A549 (cell line): ENCODE measurements around the gene ADGRG1. TPM values are rescaled to one million over a fixed set of nuclear protein-coding genes. Genes with fewer than 3 reads are reported as not detected.
A peak's percentile ranks its signal among the peaks of the same experiment; 100 is the strongest.

Experiments used
- ATAC-seq, 2 experiments: fragments of 200-7000 bp in 1 of 2; fragments of >200 bp in 1 of 2; cut with Nextera tagmentation in 1 of 2; cut with Tn5 transposase in 1 of 2; 3 replicates each; pipeline versions ENCODE4 v1.8.0 to v1.9.1; 2018 to 2020; ENCODE audit warnings: mild to moderate bottlenecking in 1 of 2, moderate library complexity in 1 of 2
- CTCF ChIA-PET: fragments of 300-600 bp; sonication (Branson Sonifier 250); formaldehyde crosslinking; extraction: SDS; loops from one replicate; lab custom pipeline; 2021; ENCODE audit warnings: antibody characterized with exemption, inconsistent platforms; lab: Yijun Ruan, JAX
- POLR2A ChIA-PET: fragments of 350-600 bp; formaldehyde crosslinking; extraction: SDS; loops from one replicate; lab custom pipeline; 2021; ENCODE audit warnings: antibody characterized with exemption, inconsistent platforms; lab: Yijun Ruan, JAX
- DNase-seq, 2 experiments: peaks; one replicate each; pipeline versions ENCODE4 v3.0.0 to v3.0.0-alpha.2; 2011 to 2016; ENCODE audit warnings: low read depth in 1 of 2, low spot score in 1 of 2
- FAIRE-seq: peaks from 2 replicates; lab custom pipeline; 2011; peaks lifted over from hg19 to GRCh38; lab: Jason Lieb, UNC
- H3K27ac ChIP-seq, 2 experiments: fragments of >200 bp; sonication (Bioruptor Twin); formaldehyde crosslinking; 3 replicates each; pipeline ENCODE4 v1.5.1; 2016 to 2017
- H3K4me1 ChIP-seq: fragments of >200 bp; sonication (Bioruptor Twin); formaldehyde crosslinking; 3 replicates; pipeline ENCODE4 v1.6.1; 2016
- H3K4me2 ChIP-seq: fragments of >200 bp; sonication (Bioruptor Twin); formaldehyde crosslinking; 3 replicates; pipeline ENCODE4 v1.6.1; 2016
- H3K4me3 ChIP-seq: fragments of >200 bp; sonication (Bioruptor Twin); formaldehyde crosslinking; 3 replicates; pipeline ENCODE4 v1.5.1; 2016
- H3K9me3 ChIP-seq: fragments of >200 bp; sonication (Bioruptor Twin); formaldehyde crosslinking; 3 replicates; pipeline ENCODE4 v1.6.1; 2016
- CEBPB ChIP-seq, 2 experiments: fragments of >200 bp in 1 of 2; sonication (Bioruptor Twin) in 1 of 2; formaldehyde crosslinking in 1 of 2; IDR thresholded peaks; 2 replicates each; pipeline ENCODE4 v1.6.1; 2012 to 2016
- EHF ChIP-seq: fragments of 250-450 bp; sonication (Bioruptor Pico); IDR thresholded peaks from 2 replicates; pipeline ENCODE4 v1.5.0; 2020; ENCODE audit warnings: mild to moderate bottlenecking
- FOSL2 ChIP-seq, 2 experiments: fragments of 450-650 bp in 1 of 2; fragments of >200 bp in 1 of 2; sonication (Bioruptor Twin) in 1 of 2; formaldehyde crosslinking; IDR thresholded peaks; 2 replicates each; pipeline versions ENCODE4 v1.5.0 to v1.6.1; 2016 to 2020; ENCODE audit warnings: mild to moderate bottlenecking in 1 of 2, moderate library complexity in 1 of 2
- FOXS1 ChIP-seq: fragments of 250-450 bp; sonication (Bioruptor Pico); IDR thresholded peaks from 2 replicates; pipeline ENCODE4 v1.5.0; 2020; ENCODE audit warnings: mild to moderate bottlenecking, moderate library complexity
- GATA3 ChIP-seq: IDR thresholded peaks from 2 replicates; pipeline ENCODE4 v1.6.1; 2012; ENCODE audit warnings: borderline replicate concordance
- HEYL ChIP-seq: fragments of 250-450 bp; sonication (Bioruptor Pico); IDR thresholded peaks from 2 replicates; pipeline ENCODE4 v1.8.0; 2021; ENCODE audit warnings: mild to moderate bottlenecking, moderate library complexity
- MAZ ChIP-seq: fragments of 150-350 bp; IDR thresholded peaks from 2 replicates; pipeline ENCODE4 v1.6.1; 2014; ENCODE audit warnings: antibody characterized with exemption, low read depth, low read length, borderline replicate concordance
- NPAS2 ChIP-seq: fragments of 250-450 bp; sonication (Bioruptor Pico); IDR thresholded peaks from 2 replicates; pipeline ENCODE4 v1.8.0; 2022; ENCODE audit warnings: mild to moderate bottlenecking, moderate library complexity, borderline replicate concordance
- ZC3H11A ChIP-seq: fragments of 450-650 bp; IDR thresholded peaks from 2 replicates; pipeline ENCODE4 v1.6.1; 2014; ENCODE audit warnings: antibody characterized with exemption, mild to moderate bottlenecking
- ZSCAN20 ChIP-seq: fragments of 250-450 bp; sonication (Bioruptor Pico); IDR thresholded peaks from 2 replicates; pipeline ENCODE4 v1.8.0; 2022; ENCODE audit warnings: mild to moderate bottlenecking, moderate library complexity
- WGBS: methylation state at CpG from one replicate; pipeline ENCODE4 v1.1.6; 2017; ENCODE audit errors: missing lambda C conversion rate; 5-methylcytosine and 5-hydroxymethylcytosine counted together
- polyA plus RNA-seq, 4 experiments: library from polyadenylated mRNA; depleted of rRNA in 3 of 4; stranded (reverse); fragments of >200 nt; fragmentation: RNase III in 1 of 4; extraction: RNeasy Plus Mini Kit Qiagen cat#74134 plus additional on column Dnase treatment in 1 of 4; gene quantifications; 2 replicates in 3 of 4; 3 replicates in 1 of 4; pipeline ENCODE4 v1.2.3, GENCODE V29; 2011 to 2017
- TF ChIP-seq, protein P1 (sequence below): IDR thresholded peaks from 2 replicates; pipeline ENCODE4 v1.6.1; 2012
- TF ChIP-seq, protein P2 (sequence below): fragments of 200-600 bp; sonication (generic); IDR thresholded peaks from 2 replicates; pipeline ENCODE4 v1.6.1; 2016; ENCODE audit warnings: antibody characterized with exemption, mild to moderate bottlenecking, moderate library complexity
- TF ChIP-seq, protein P3 (sequence below): fragments of 150-350 bp; IDR thresholded peaks from 2 replicates; pipeline ENCODE4 v1.6.1; 2014; ENCODE audit warnings: low read depth, mild to moderate bottlenecking, low read length
- TF ChIP-seq, protein P4 (sequence below): fragments of >200 bp; sonication (Bioruptor Twin); formaldehyde crosslinking; IDR thresholded peaks from 3 replicates; pipeline ENCODE4 v1.5.1; 2016
- TF ChIP-seq, protein P5 (sequence below): IDR thresholded peaks from 2 replicates; pipeline ENCODE4 v1.6.1; 2012

ADGRG1 gene
- polyA plus RNA-seq, 2 of the 4 experiments (the other 2 are of a cell fraction) = 28.3 to 142 TPM

DNA sequence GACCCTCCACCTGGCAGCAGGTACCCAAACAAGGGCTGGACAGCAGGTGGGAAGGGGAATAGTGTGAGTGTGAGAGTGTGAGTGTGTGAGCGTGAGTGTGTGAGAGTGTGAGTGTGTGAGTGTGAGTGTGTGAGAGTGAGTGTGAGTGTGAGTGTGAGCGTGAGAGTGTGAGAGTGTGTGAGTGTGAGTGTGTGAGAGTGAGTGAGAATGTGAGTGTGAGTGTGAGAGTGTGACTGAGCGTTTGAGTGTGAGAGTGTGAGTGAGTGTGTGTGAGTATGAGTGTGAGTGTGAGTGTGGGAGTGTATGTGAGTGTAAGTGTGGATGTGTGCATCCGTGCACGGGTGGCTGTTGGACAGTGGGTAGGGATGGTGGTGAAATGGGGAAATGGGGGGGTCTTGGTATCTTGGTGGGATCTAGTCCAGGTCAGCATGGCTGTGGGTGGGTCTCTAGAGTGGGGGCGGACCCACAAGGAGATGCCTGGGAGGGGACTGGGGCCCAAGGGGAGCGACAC, 408 bp downstream of the ADGRG1 start:
- TF ChIP-seq NPAS2 (no peak), CEBPB (IDR thresholded peaks at IDR 0.05) (no peak), GATA3 (no peak), ZC3H11A (no peak)
- TF ChIP-seq, protein P1, sequence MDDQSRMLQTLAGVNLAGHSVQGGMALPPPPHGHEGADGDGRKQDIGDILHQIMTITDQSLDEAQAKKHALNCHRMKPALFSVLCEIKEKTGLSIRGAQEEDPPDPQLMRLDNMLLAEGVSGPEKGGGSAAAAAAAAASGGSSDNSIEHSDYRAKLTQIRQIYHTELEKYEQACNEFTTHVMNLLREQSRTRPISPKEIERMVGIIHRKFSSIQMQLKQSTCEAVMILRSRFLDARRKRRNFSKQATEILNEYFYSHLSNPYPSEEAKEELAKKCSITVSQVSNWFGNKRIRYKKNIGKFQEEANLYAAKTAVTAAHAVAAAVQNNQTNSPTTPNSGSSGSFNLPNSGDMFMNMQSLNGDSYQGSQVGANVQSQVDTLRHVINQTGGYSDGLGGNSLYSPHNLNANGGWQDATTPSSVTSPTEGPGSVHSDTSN = no peak

DNA sequence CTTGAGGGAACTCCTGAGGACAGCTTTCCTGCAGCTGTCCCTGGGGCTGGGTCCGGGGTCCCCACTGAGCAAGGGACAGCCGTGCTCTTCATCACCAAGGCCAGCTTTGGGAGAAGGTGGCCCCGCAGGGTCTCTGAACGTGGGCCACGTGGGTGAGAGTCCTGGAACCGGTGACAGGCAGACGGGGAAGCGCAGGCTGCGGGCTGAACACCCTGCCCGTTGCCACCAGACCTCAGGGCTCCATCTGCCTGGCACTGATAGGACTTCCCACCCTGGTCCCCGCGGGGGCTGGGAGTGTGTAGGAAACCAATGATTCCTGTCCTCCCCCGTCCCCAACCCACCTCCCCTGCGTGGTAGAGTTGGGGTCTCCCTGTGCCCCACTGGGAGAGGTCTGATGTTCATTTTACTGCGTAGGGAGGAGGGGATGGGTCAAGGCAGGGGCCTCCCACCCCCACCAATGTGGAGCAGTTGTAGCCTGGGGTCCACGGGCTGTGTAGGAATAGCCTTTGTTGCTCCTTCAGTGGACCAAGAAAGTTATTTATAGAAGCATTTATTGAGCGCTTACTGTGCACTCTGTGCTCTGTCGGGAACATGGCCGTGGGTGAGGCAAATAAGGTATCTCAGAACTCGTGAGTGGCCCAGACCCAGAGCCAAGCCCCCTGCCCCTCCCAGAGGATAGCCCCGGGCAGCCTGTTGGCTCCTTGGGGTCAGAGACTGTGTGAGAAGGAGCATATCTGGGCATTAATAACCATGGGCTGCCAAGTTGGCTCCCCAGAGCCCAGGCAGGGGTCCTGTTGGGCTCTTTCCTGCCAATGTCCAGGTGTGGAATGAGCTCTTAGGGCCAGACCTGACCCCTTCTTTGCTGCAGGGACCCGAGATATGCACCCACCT, 1.3 kb downstream of the ADGRG1 start:
- Histone ChIP-seq H3K4me3 (peak overlapping the region; percentile 44), H3K27ac (peak overlapping the region; percentile 91 to 98), H3K9me3 (no peaks in the 10 kb centered on the region), H3K4me2 (peak overlapping the region; percentile 80), H3K4me1 (peaks cover 94% of the 10 kb centered on the region)
- DNase-seq (no peak), ATAC-seq (no peak), FAIRE-seq (no peak)
- ChIA-PET CTCF (interaction anchor here (0.7 to 12.3 kb wide), 6 partner anchors 8 to 53 kb away, joined by 3 to 184 read pairs (median 4); no protein-coding TSS in a partner anchor), POLR2A (interaction anchor here (0.5 to 0.7 kb wide), 2 partner anchors 18 to 106 kb away, joined by 3 read pairs; partner anchors contain the start of gene KATNB1)
- TF ChIP-seq ZSCAN20 (CRISPR knock-in tag) = no peak
- WGBS = 66% methylated on average over 19 of the region's 22 CpGs

More for the DNA sequence above, 408 bp downstream of the ADGRG1 start:
- ChIA-PET POLR2A (interaction anchor here (0.5 to 1.0 kb wide), 4 partner anchors 15 to 38 kb away, joined by 3 to 7 read pairs (median 4); no protein-coding TSS in a partner anchor), CTCF (interaction anchor here (0.6 to 5.7 kb wide), 12 partner anchors 9 to 102 kb away, joined by 3 to 66 read pairs (median 6); no protein-coding TSS in a partner anchor)
- peaks cover 94% of the 10 kb centered on the region for H3K4me1 ChIP-seq
- ATAC-seq (no peak), FAIRE-seq (no peak), DNase-seq (no peak)
- peak overlapping the region; percentile 80 for H3K4me2 ChIP-seq
- H3K4me3 ChIP-seq = peak overlapping the region; percentile 44
- H3K27ac ChIP-seq = peak overlapping the region; percentile 91 to 98
- WGBS = 43% methylated on average over 6 of the region's 7 CpGs
- no peaks in the 10 kb centered on the region for H3K9me3 ChIP-seq

DNA sequence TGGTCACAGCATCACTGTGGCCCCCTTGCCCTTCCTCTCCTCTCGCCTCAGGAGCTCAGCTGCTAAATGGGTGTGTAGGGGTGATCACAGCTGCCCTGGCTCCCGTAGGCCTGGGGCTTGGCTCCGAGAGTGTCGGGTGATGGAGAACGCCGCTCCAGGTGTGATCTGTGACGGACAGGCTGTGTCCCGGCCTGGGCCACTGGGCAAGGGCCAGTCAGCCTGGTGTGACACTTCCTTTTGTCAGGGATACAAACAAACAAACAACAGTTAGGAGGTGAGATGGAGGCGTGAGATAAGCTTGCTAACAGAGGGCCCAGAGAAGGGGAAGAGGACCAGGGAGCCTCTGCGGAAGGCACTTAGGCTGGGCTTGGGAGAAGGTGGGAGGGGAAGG, 2.0 kb downstream of the ADGRG1 start:
- WGBS = 73% methylated on average over 10 of the region's 10 CpGs
- no peak for DNase-seq
- H3K9me3 ChIP-seq = no peaks in the 10 kb centered on the region
- POLR2A ChIA-PET = interaction anchor here (0.7 kb wide), 1 partner anchor 105 kb away, joined by 3 read pairs; the partner anchor contains the start of gene KATNB1
- peaks cover 94% of the 10 kb centered on the region for H3K4me1 ChIP-seq
- H3K4me3 ChIP-seq = peak overlapping the region; percentile 44
- CTCF ChIA-PET = interaction anchor here (0.6 to 12.3 kb wide), 6 partner anchors 9 to 169 kb away, joined by 3 to 184 read pairs (median 4); no protein-coding TSS in a partner anchor
- ATAC-seq = no peak
- H3K27ac ChIP-seq = peak overlapping the region; percentile 91 to 98
- FAIRE-seq = no peak
- TF ChIP-seq FOSL2 (IDR thresholded peaks at IDR 0.05) = no peak
- TF ChIP-seq FOSL2 (CRISPR knock-in tag; IDR thresholded peaks at IDR 0.05) = no peak
- no peak for TF ChIP-seq MAZ
- TF ChIP-seq FOXS1 (CRISPR knock-in tag) = no peak
- H3K4me2 ChIP-seq = peak overlapping the region; percentile 80

DNA sequence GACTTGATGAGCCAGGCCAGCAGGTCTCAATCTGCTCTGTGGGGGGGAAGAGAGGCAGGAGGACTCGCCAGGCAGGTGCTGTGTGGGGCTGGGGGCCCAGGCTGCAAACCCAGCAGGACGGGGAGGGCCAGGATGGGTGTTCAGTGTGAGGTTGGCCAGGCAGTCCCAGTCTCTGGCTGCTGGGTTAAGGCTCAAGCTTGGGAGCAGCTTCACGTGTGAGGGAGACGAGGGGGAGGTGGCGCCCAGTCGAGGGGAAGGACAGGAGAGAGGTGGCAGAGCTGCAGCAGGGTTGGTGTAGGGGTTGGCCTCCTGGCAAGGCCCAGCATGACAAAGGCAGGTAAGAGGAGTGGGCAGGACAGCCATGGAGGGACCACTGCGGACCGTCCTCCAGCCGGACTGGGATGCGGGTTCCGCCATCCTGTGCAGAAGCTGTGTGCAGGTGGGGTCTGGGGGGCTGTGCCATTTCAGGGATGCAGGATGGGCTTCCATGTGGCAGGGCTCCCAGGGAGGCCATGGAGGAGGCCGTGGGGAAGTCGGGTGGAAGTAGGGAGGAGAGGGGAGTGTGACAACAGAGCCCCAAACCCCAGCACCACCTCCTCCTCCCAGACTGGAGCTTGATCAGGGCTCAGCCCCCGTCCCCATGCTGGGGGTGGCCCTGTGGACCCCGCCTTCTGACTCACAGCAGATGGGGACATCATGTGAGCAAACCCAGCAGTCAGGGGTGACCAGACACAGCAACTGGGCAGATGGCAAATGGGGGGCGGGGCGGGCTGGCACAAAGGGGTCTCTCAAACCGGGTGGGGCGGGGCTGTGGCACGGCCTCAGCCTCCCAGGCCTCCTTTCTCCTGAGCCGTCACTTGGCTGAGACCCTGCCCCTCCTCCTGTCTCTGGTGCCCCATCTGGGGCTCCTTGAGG, 2.8 kb downstream of the ADGRG1 start:
- FAIRE-seq (no peak), ATAC-seq (no peak), DNase-seq (no peak)
- ChIA-PET CTCF (interaction anchor here (0.6 to 12.3 kb wide), 7 partner anchors 10 to 168 kb away, joined by 3 to 184 read pairs (median 4); no protein-coding TSS in a partner anchor), POLR2A (no interaction called here)
- peak overlapping the region; percentile 44 for H3K4me3 ChIP-seq
- 87% methylated on average over 17 of the region's 21 CpGs for WGBS
- peaks cover 93% of the 10 kb centered on the region for H3K4me1 ChIP-seq
- peak overlapping the region; percentile 80 for H3K4me2 ChIP-seq
- no peaks in the 10 kb centered on the region for H3K9me3 ChIP-seq
- TF ChIP-seq HEYL = no peak
- TF ChIP-seq, protein P2, sequence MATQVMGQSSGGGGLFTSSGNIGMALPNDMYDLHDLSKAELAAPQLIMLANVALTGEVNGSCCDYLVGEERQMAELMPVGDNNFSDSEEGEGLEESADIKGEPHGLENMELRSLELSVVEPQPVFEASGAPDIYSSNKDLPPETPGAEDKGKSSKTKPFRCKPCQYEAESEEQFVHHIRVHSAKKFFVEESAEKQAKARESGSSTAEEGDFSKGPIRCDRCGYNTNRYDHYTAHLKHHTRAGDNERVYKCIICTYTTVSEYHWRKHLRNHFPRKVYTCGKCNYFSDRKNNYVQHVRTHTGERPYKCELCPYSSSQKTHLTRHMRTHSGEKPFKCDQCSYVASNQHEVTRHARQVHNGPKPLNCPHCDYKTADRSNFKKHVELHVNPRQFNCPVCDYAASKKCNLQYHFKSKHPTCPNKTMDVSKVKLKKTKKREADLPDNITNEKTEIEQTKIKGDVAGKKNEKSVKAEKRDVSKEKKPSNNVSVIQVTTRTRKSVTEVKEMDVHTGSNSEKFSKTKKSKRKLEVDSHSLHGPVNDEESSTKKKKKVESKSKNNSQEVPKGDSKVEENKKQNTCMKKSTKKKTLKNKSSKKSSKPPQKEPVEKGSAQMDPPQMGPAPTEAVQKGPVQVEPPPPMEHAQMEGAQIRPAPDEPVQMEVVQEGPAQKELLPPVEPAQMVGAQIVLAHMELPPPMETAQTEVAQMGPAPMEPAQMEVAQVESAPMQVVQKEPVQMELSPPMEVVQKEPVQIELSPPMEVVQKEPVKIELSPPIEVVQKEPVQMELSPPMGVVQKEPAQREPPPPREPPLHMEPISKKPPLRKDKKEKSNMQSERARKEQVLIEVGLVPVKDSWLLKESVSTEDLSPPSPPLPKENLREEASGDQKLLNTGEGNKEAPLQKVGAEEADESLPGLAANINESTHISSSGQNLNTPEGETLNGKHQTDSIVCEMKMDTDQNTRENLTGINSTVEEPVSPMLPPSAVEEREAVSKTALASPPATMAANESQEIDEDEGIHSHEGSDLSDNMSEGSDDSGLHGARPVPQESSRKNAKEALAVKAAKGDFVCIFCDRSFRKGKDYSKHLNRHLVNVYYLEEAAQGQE = no peak
- no peak for TF ChIP-seq EHF
- TF ChIP-seq, protein P3, sequence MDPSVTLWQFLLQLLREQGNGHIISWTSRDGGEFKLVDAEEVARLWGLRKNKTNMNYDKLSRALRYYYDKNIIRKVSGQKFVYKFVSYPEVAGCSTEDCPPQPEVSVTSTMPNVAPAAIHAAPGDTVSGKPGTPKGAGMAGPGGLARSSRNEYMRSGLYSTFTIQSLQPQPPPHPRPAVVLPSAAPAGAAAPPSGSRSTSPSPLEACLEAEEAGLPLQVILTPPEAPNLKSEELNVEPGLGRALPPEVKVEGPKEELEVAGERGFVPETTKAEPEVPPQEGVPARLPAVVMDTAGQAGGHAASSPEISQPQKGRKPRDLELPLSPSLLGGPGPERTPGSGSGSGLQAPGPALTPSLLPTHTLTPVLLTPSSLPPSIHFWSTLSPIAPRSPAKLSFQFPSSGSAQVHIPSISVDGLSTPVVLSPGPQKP = no peak
- TF ChIP-seq, protein P4, sequence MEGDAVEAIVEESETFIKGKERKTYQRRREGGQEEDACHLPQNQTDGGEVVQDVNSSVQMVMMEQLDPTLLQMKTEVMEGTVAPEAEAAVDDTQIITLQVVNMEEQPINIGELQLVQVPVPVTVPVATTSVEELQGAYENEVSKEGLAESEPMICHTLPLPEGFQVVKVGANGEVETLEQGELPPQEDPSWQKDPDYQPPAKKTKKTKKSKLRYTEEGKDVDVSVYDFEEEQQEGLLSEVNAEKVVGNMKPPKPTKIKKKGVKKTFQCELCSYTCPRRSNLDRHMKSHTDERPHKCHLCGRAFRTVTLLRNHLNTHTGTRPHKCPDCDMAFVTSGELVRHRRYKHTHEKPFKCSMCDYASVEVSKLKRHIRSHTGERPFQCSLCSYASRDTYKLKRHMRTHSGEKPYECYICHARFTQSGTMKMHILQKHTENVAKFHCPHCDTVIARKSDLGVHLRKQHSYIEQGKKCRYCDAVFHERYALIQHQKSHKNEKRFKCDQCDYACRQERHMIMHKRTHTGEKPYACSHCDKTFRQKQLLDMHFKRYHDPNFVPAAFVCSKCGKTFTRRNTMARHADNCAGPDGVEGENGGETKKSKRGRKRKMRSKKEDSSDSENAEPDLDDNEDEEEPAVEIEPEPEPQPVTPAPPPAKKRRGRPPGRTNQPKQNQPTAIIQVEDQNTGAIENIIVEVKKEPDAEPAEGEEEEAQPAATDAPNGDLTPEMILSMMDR = no peak
- TF ChIP-seq, protein P5, sequence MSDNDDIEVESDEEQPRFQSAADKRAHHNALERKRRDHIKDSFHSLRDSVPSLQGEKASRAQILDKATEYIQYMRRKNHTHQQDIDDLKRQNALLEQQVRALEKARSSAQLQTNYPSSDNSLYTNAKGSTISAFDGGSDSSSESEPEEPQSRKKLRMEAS = no peak
- peak overlapping the region; percentile 91 to 98; a peak in 5 of 6 replicates for H3K27ac ChIP-seq
